ENCODE measurements around the gene GPC2.
"Not testable (repeated sequence)": the region's sequence is repeated elsewhere in the genome, so short reads cannot be mapped to it uniquely, and the experiment has no call there.

DNA sequence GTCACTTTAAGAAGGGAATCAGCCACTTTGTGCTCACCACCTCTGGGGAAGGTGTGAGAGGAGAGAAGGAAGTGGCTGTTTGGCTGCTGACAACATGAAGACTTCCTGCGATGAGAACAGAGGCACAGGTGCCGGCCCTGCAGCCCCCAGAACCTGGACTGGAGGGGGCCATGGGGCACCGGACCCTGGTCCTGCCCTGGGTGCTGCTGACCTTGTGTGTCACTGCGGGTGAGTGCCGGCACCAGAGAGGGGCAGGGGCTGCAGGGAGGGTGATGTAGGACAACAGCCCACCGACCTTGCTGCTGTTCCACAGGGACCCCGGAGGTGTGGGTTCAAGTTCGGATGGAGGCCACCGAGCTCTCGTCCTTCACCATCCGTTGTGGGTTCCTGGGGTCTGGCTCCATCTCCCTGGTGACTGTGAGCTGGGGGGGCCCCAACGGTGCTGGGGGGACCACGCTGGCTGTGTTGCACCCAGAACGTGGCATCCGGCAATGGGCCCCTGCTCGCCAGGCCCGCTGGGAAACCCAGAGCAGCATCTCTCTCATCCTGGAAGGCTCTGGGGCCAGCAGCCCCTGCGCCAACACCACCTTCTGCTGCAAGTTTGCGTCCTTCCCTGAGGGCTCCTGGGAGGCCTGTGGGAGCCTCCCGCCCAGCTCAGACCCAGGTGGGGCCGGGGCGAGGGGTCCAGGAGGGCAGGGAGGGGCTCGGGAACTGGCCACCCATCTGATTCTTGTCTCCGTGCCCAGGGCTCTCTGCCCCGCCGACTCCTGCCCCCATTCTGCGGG lies 42.8 kb upstream of the GPC2 start, which contains the start of gene PVRIG:
- TF ChIP-seq TAF1 (IDR thresholded peaks at IDR 0.05; ENCODE audit: low read depth); TEAD4 (IDR thresholded peaks at IDR 0.05); RAD21 (IDR thresholded peaks at IDR 0.05; ENCODE audit: low read depth); FOXM1 (IDR thresholded peaks at IDR 0.05; ENCODE audit: borderline replicate concordance, low read depth); EP300 (IDR thresholded peaks at IDR 0.05; ENCODE audit: borderline replicate concordance); NFIC (IDR thresholded peaks at IDR 0.05); TCF12 (IDR thresholded peaks at IDR 0.05; ENCODE audit: low read depth); EGR1 (IDR thresholded peaks at IDR 0.05): not testable (repeated sequence)
- TF ChIP-seq, protein P1, sequence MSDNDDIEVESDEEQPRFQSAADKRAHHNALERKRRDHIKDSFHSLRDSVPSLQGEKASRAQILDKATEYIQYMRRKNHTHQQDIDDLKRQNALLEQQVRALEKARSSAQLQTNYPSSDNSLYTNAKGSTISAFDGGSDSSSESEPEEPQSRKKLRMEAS (IDR thresholded peaks at IDR 0.05), result not testable (repeated sequence)
- TF ChIP-seq, protein P2, sequence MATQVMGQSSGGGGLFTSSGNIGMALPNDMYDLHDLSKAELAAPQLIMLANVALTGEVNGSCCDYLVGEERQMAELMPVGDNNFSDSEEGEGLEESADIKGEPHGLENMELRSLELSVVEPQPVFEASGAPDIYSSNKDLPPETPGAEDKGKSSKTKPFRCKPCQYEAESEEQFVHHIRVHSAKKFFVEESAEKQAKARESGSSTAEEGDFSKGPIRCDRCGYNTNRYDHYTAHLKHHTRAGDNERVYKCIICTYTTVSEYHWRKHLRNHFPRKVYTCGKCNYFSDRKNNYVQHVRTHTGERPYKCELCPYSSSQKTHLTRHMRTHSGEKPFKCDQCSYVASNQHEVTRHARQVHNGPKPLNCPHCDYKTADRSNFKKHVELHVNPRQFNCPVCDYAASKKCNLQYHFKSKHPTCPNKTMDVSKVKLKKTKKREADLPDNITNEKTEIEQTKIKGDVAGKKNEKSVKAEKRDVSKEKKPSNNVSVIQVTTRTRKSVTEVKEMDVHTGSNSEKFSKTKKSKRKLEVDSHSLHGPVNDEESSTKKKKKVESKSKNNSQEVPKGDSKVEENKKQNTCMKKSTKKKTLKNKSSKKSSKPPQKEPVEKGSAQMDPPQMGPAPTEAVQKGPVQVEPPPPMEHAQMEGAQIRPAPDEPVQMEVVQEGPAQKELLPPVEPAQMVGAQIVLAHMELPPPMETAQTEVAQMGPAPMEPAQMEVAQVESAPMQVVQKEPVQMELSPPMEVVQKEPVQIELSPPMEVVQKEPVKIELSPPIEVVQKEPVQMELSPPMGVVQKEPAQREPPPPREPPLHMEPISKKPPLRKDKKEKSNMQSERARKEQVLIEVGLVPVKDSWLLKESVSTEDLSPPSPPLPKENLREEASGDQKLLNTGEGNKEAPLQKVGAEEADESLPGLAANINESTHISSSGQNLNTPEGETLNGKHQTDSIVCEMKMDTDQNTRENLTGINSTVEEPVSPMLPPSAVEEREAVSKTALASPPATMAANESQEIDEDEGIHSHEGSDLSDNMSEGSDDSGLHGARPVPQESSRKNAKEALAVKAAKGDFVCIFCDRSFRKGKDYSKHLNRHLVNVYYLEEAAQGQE (IDR thresholded peaks at IDR 0.05; ENCODE audit: low read depth), result not testable (repeated sequence)

All from Ishikawa (cell line).